DND-41 (cell line): Measurements from ENCODE around the gene FRK.

ENCODE experiments used
- CTCF ChIP-seq: IDR thresholded peaks from 2 replicates; pipeline ENCODE4 v1.5.1; 2012; ENCODE audit warnings: borderline replicate concordance, low read length, moderate library complexity, mild to moderate bottlenecking; ENCODE audit not compliant: poor library complexity, severe bottlenecking; ENCODE audit errors: extremely low read depth
- EZH2 ChIP-seq: IDR thresholded peaks from 3 replicates; pipeline ENCODE4 v1.6.1; 2012; ENCODE audit warnings: borderline replicate concordance, low read depth, mild to moderate bottlenecking, moderate library complexity, low read length, inconsistent platforms; ENCODE audit not compliant: severe bottlenecking

- TF ChIP-seq CTCF (no peak), EZH2 (no peak)
Observed at GRCh38 chr6:116034327-116034726, 26.4 kb downstream of the FRK start.
